Heart right ventricle (tissue), 16 donors: ENCODE data around the gene CARD19. TPM values are rescaled to one million over a fixed set of nuclear protein-coding genes. Genes with fewer than 3 reads are reported as not detected.

Experiments used
- ATAC-seq, 8 donors: fragments of 200-7000 bp; cut with Tn5 transposase; one replicate each; pipeline ENCODE4 v1.9.1; 2020; ENCODE audit warnings: mild to moderate bottlenecking in 8 of 8, moderate library complexity in 8 of 8, moderate number of reproducible peaks in 1 of 8
- DNase-seq, 2 donors: peaks; one replicate each; pipeline ENCODE4 v3.0.0-alpha.2; 2020
- H3K27ac ChIP-seq, 10 donors: fragments of 200-600 bp; sonication (generic) in 2 of 10; one replicate each; pipeline versions ENCODE4 v1.5.0 to v1.8.0; 2020 to 2022; ENCODE audit warnings: mild to moderate bottlenecking in 3 of 10
- H3K27me3 ChIP-seq, 7 donors: fragments of 200-600 bp; one replicate each; pipeline ENCODE4 v1.8.0; 2021 to 2022; ENCODE audit warnings: mild to moderate bottlenecking in 2 of 7
- H3K36me3 ChIP-seq, 9 donors: fragments of 200-600 bp; sonication (generic) in 1 of 9; one replicate each; pipeline versions ENCODE4 v1.5.0 to v1.8.0; 2020 to 2022; ENCODE audit warnings: mild to moderate bottlenecking in 2 of 9
- H3K4me1 ChIP-seq, 9 donors: fragments of 200-600 bp; sonication (generic) in 1 of 9; one replicate each; pipeline versions ENCODE4 v1.5.0 to v1.8.0; 2020 to 2022; ENCODE audit warnings: mild to moderate bottlenecking in 4 of 9
- H3K4me3 ChIP-seq, 10 donors: fragments of 200-600 bp; sonication (generic) in 2 of 10; one replicate each; pipeline versions ENCODE4 v1.5.0 to v1.8.0; 2020 to 2022; ENCODE audit warnings: mild to moderate bottlenecking in 7 of 10, moderate library complexity in 2 of 10
- H3K9me3 ChIP-seq, 11 donors: fragments of 200-600 bp in 10 of 11; sonication (generic) in 2 of 11; one replicate each; pipeline versions ENCODE4 v1.5.0 to v1.8.0; 2013 to 2022; ENCODE audit warnings: mild to moderate bottlenecking in 2 of 11, control low read depth in 1 of 11, moderate library complexity in 1 of 11
- WGBS, 2 donors: extraction: QIAGEN DNeasy Blood & Tissue Kit; methylation state at CpG; one replicate each; pipeline ENCODE4 v1.1.7; 2013; ENCODE audit warnings: inconsistent platforms in 1 of 2; 5-methylcytosine and 5-hydroxymethylcytosine counted together
- intact Hi-C, 10 donors: fragments of 100-400 bp; cut with DNase I; formaldehyde crosslinking; loops; one replicate each; pipeline versions ENCODE4 v1.11.1 to v1.14.2; 2022
- polyA plus RNA-seq, 2 donors: library from polyadenylated mRNA; stranded (reverse); fragments of 200-250 nt; gene quantifications; one replicate each; pipeline ENCODE4 v1.2.3, GENCODE V29; 2013
- total RNA-seq, 10 donors: library from RNA; stranded (reverse); fragmentation: NEBNext Ultra II Directional in 3 of 10; extraction: Animal tissue kit (Norgen Biotek cat#: 25700) in 3 of 10; gene quantifications; one replicate each; pipeline versions ENCODE4 v1.2.1 to v1.2.4, GENCODE V29; 2021 to 2023
- TF ChIP-seq, protein P1 (sequence below), 9 donors: fragments of 200-600 bp; sonication (generic) in 2 of 9; IDR thresholded peaks; one replicate each; pipeline versions ENCODE4 v1.5.0 to v1.8.0; 2021 to 2022; ENCODE audit warnings: antibody characterized with exemption in 9 of 9, mild to moderate bottlenecking in 5 of 9, moderate library complexity in 1 of 9
- donor health status: Arrhythmogenic right ventricular cardiomyopathy.
- donor health status: ischemic (EF 13 %, LVEDD 7.1; RV severe dilation, severe dysfunction).
- donor health status: healthy with polysubstance abuse.
- donor health status: DM: no; HTN: yes; CAD: no.
- donor health status: DM: no; HTN: no; CAD: no.
- donor health status: ischemic (EF 25% LVEDD 6.9; RV normal size, moderate dysfunction).
- donor health status: ischemic (EF 25% LVEDD 5.7; RV mildly dilated, moderate dysfunction).
- donor health status: healthy.
- donor health status: DM: yes; HTN: yes; CAD: no.
- donor health status: Ischemic cardiomyopathy.
- donor health status: ischemic (EF 35%, LVEDD 5.7; RV mildly dilated, moderate dysfunction).
- donor health status: nonischemic (EF 11% LVEDD 7.7; RV severe dilation, severe dysfunction).
- donor health status: DM: yes; HTN: yes; CAD: no.
- donor health status: PGD.
- donor health status: ischemic (EF 29% LVEDD 5.4; RV normal size, mild dysfunction).
- donor health status: nonischemic (EF 23%, LVEDD 6.1; RV moderate dilation, normal function).

The CARD19 gene
- total and polyA plus RNA-seq, 12 donors, result 22.3 to 47.3 (median 26.1) TPM

GRCh38 chr9:93064392-93065134 is 31.5 kb upstream of the CARD19 start:
- no peak overlapping the region for H3K4me3 ChIP-seq
- WGBS, 2 donors, result 73 to 77% methylated on average over 12 of the region's 12 CpGs
- H3K27me3 ChIP-seq, result peaks cover 0 to 7% (median 0%) of the 10 kb centered on the region in 7 donors
- H3K27ac ChIP-seq, result peak overlapping the region in 1 of 10 donors; percentile 45
- ATAC-seq (peak in 7 of 8 donors; percentile 32 to 59 (median 37)), DNase-seq (no peak)
- TF ChIP-seq, protein P1, sequence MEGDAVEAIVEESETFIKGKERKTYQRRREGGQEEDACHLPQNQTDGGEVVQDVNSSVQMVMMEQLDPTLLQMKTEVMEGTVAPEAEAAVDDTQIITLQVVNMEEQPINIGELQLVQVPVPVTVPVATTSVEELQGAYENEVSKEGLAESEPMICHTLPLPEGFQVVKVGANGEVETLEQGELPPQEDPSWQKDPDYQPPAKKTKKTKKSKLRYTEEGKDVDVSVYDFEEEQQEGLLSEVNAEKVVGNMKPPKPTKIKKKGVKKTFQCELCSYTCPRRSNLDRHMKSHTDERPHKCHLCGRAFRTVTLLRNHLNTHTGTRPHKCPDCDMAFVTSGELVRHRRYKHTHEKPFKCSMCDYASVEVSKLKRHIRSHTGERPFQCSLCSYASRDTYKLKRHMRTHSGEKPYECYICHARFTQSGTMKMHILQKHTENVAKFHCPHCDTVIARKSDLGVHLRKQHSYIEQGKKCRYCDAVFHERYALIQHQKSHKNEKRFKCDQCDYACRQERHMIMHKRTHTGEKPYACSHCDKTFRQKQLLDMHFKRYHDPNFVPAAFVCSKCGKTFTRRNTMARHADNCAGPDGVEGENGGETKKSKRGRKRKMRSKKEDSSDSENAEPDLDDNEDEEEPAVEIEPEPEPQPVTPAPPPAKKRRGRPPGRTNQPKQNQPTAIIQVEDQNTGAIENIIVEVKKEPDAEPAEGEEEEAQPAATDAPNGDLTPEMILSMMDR (IDR thresholded peaks at IDR 0.05), result no peak
- peaks cover 0 to 65% (median 6%) of the 10 kb centered on the region in 9 donors for H3K4me1 ChIP-seq
- H3K36me3 ChIP-seq, result no peaks in the 10 kb centered on the region
- intact Hi-C loops, result loop anchor here in 1 of 10 donors (10.0 kb wide), 1 partner anchor 60 kb away; no protein-coding TSS in a partner anchor
- peaks cover 0 to 3% (median 0%) of the 10 kb centered on the region in 11 donors for H3K9me3 ChIP-seq

DNA sequence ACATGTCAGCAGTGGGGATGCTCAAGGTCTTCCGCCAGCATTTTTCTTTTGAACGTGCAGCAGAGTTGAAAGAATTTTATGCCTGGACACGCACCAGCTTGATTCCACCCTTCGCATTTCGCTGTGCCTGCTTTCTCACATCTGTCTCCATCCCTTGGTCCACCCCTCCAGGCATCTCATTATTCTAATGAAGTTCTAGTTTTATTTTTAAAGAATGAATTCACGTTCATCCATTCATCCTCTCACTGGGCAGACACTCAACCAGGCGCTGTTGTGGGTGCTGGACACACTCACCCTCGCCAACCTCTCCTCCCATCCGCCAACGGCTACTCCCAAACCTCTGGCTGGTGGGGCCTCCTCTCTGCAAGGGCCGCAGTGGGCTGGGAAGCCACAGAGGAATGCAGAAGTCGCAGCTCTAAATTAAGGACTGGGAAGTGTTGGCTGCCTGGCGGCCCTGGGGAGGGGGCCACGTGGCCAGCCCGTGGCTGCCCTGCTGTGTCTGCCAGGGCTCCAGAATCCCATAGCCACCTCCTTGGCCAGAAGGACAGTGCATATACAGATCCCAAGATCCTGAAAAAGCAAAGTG is 30.8 kb upstream of the CARD19 start:
- TF ChIP-seq, protein P1 (IDR thresholded peaks at IDR 0.05), result no peak
- Histone ChIP-seq H3K4me3 (no peak overlapping the region), H3K27me3 (peaks cover 0 to 3% (median 0%) of the 10 kb centered on the region in 7 donors), H3K9me3 (peaks cover 0 to 3% (median 0%) of the 10 kb centered on the region in 11 donors), H3K27ac (peak overlapping the region in 1 of 10 donors; percentile 45), H3K4me1 (peaks cover 0 to 59% (median 0%) of the 10 kb centered on the region in 9 donors), H3K36me3 (no peaks in the 10 kb centered on the region)
- WGBS, 2 donors, result 74 to 75% methylated on average over 15 of the region's 15 CpGs
- DNase-seq, result no peak
- ATAC-seq, result peak in 4 of 8 donors; percentile 23 to 57 (median 40)
- intact Hi-C loops, result loop anchor here in 1 of 10 donors (10.0 kb wide), 1 partner anchor 60 kb away; no protein-coding TSS in a partner anchor

- TF ChIP-seq, protein P1 (IDR thresholded peaks at IDR 0.05), result no peak
- WGBS, 2 donors, result 88 to 93% methylated on average over 3 of the region's 3 CpGs
- ATAC-seq, result no peak
- Histone ChIP-seq H3K4me3 (no peak overlapping the region), H3K27ac (no peak overlapping the region), H3K4me1 (peaks cover 0 to 41% (median 2%) of the 10 kb centered on the region in 9 donors), H3K36me3 (no peaks in the 10 kb centered on the region), H3K27me3 (no peaks in the 10 kb centered on the region), H3K9me3 (peaks cover 0 to 3% (median 0%) of the 10 kb centered on the region in 11 donors)
- DNase-seq, result no peak
- intact Hi-C loops, result loop anchor here in 1 of 10 donors (10.0 kb wide), 1 partner anchor 62 kb away; no protein-coding TSS in a partner anchor
These were observed 28.9 kb upstream of the CARD19 start for GRCh38 chr9:93066978-93067603.

DNA sequence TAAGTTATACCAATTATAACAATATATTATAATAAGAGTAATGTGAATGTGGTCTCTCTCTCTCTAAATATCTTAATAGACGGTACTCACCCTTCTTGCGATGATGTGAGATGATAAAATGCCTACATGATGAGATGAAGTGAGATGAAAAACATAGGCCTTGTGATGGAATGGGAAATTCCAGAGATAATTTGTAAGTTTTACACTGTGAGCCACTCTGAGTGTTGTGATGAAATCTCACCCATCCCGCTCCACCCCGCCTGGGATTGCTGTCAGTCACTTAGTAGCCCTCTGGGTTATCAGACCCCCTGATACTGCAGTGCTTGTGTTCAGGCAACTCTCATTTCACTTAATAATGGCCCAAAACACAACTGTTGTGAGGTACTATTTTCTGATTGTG is 27.1 kb upstream of the CARD19 start:
- Histone ChIP-seq H3K9me3 (peaks cover 0 to 3% (median 0%) of the 10 kb centered on the region in 11 donors), H3K36me3 (no peaks in the 10 kb centered on the region), H3K4me3 (no peak overlapping the region), H3K4me1 (peaks cover 0 to 26% (median 7%) of the 10 kb centered on the region in 9 donors), H3K27ac (no peak overlapping the region), H3K27me3 (no peaks in the 10 kb centered on the region)
- intact Hi-C loops, result loop anchor here in 1 of 10 donors (10.0 kb wide), 1 partner anchor 64 kb away; no protein-coding TSS in a partner anchor
- TF ChIP-seq, protein P1 (IDR thresholded peaks at IDR 0.05), result no peak
- DNase-seq, result no peak
- no peak for ATAC-seq
- WGBS, 2 donors, result 85 to 89% methylated on average over 4 of the region's 4 CpGs
